ENCODE measurements around the gene TRAF3IP1. TPM values are rescaled to one million over a fixed set of nuclear protein-coding genes. Genes with fewer than 3 reads are reported as not detected.

TRAF3IP1 gene
- total RNA-seq, 4 donors from 2014 or later: 19.6 to 28.4 (median 21.7) TPM

DNA sequence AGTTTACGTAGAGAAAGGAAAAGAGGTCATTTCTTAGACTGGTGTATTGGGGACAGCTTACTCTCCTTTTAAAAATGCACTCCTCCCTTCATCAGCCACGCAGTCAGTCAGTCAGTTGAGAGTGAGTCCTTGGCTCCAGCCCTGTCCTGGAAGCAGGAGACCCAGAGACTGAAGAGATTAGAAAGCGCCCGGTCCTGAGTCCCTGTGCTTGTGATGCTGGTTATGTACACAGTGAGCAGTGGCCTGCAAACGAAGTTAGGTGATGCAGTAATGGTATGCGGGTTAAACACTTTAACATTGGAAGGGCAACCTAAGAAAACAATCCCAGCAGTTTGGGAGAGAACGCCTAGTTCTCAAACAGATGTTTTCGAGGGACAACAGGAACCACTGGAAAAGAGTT, 100.1 kb downstream of the TRAF3IP1 start:
- H3K27ac ChIP-seq: no peak overlapping the region
- 76 to 87% methylated on average over 6 to 8 of the region's 8 CpGs for WGBS, 2 donors (ENCODE audit: low coverage in 1 of 2)
- H3K4me3 ChIP-seq: no peak overlapping the region
- H3K9me3 ChIP-seq: no peaks in the 10 kb centered on the region
- H3K27me3 ChIP-seq: no peaks in the 10 kb centered on the region
- H3K36me3 ChIP-seq: no peaks in the 10 kb centered on the region
- TF ChIP-seq EP300 (IDR thresholded peaks at IDR 0.05): no peak
- TF ChIP-seq POLR2AphosphoS5 (IDR thresholded peaks at IDR 0.05): no peak
- TF ChIP-seq POLR2A (IDR thresholded peaks at IDR 0.05): no peak
- TF ChIP-seq CTCF (IDR thresholded peaks at IDR 0.05): no peak
- H3K4me1 ChIP-seq: peaks cover 0 to 1% (median 0%) of the 10 kb centered on the region in 3 donors
- ATAC-seq: no peak

GRCh38 chr2:238420878-238421694, 100.8 kb downstream of the TRAF3IP1 start:
- H3K36me3 ChIP-seq: no peaks in the 10 kb centered on the region
- TF ChIP-seq CTCF (IDR thresholded peaks at IDR 0.05) (no peak), EP300 (IDR thresholded peaks at IDR 0.05) (no peak)
- H3K4me1 ChIP-seq: peaks cover 0 to 8% (median 4%) of the 10 kb centered on the region in 3 donors
- no peaks in the 10 kb centered on the region for H3K27me3 ChIP-seq
- H3K4me3 ChIP-seq: no peak overlapping the region
- H3K9me3 ChIP-seq: no peaks in the 10 kb centered on the region
- no peak overlapping the region for H3K27ac ChIP-seq
- no peak for ATAC-seq
- WGBS, 2 donors (ENCODE audit: low coverage in 1 of 2): 43 to 59% methylated on average over 7 to 13 of the region's 16 CpGs

GRCh38 chr2:238421695-238422035, 101.3 kb downstream of the TRAF3IP1 start:
- Histone ChIP-seq H3K4me3 (no peak overlapping the region), H3K9me3 (no peaks in the 10 kb centered on the region), H3K27me3 (no peaks in the 10 kb centered on the region), H3K4me1 (peaks cover 0 to 12% (median 6%) of the 10 kb centered on the region in 3 donors), H3K36me3 (no peaks in the 10 kb centered on the region), H3K27ac (no peak overlapping the region)
- no peak for TF ChIP-seq EP300 (IDR thresholded peaks at IDR 0.05)
- TF ChIP-seq CTCF (IDR thresholded peaks at IDR 0.05): no peak
- no peak for TF ChIP-seq POLR2A (IDR thresholded peaks at IDR 0.05)
- no peak for TF ChIP-seq POLR2AphosphoS5 (IDR thresholded peaks at IDR 0.05)
- 47 to 85% methylated on average over 3 to 12 of the region's 18 CpGs for WGBS, 2 donors (ENCODE audit: low coverage in 1 of 2)
- no peak for ATAC-seq

DNA sequence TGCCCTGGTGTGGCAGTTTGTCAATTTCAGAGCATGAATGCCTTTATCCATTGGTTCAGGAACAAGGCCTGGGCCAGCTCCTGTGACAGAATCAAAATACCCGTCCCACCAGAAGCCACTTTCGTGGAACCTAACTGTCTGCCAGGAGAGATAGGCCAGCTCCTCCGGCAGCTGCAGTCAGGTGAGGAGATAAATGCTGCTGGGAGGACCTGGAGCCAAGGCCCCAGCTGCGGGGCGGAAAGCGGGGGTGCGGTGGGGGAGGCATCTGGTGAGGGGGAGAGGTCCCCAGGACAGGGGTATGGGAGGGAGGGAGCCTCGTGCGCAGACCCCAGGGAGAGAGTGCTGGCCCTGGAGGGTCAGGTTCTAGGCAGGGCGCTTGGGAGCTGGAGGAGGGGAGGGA, 102.0 kb downstream of the TRAF3IP1 start:
- no peak for ATAC-seq
- H3K27me3 ChIP-seq: no peaks in the 10 kb centered on the region
- TF ChIP-seq EP300 (IDR thresholded peaks at IDR 0.05) (no peak), POLR2A (IDR thresholded peaks at IDR 0.05) (no peak), CTCF (IDR thresholded peaks at IDR 0.05) (no peak), POLR2AphosphoS5 (IDR thresholded peaks at IDR 0.05) (no peak)
- no peak overlapping the region for H3K4me3 ChIP-seq
- H3K4me1 ChIP-seq: peaks cover 0 to 14% (median 6%) of the 10 kb centered on the region in 3 donors
- H3K36me3 ChIP-seq: no peaks in the 10 kb centered on the region
- 87 to 97% methylated on average over 6 to 8 of the region's 10 CpGs for WGBS, 2 donors (ENCODE audit: low coverage in 1 of 2)
- H3K27ac ChIP-seq: no peak overlapping the region
- no peaks in the 10 kb centered on the region for H3K9me3 ChIP-seq

DNA sequence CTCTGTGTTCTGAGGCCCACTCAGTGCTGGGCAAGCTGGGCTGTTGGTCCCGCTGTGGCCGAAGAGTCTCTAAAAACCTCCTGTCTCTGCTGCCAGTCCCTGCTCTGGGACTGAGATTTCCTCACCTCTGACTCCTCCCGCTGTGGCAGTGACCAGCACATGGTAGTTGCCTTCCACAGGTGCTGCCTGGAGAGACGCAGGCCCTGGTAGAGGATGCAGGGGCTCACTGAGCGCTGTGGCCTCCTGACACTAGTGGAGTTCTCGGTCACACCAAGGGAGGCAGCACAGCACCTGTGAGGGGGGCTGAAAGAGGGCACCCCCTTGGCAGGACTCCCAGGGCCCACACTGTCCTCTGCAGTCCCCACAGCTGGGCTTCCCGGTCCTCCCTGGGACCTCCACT, 102.6 kb downstream of the TRAF3IP1 start:
- WGBS, 2 donors (ENCODE audit: low coverage in 1 of 2): no CpG with 5 or more reads among the region's 7 CpGs
- H3K36me3 ChIP-seq: no peaks in the 10 kb centered on the region
- no peaks in the 10 kb centered on the region for H3K27me3 ChIP-seq
- TF ChIP-seq EP300 (IDR thresholded peaks at IDR 0.05) (no peak), POLR2A (IDR thresholded peaks at IDR 0.05) (no peak), POLR2AphosphoS5 (IDR thresholded peaks at IDR 0.05) (no peak)
- no peak overlapping the region for H3K4me3 ChIP-seq
- no peak overlapping the region for H3K27ac ChIP-seq
- no peaks in the 10 kb centered on the region for H3K9me3 ChIP-seq
- ATAC-seq: no peak
- H3K4me1 ChIP-seq: peaks cover 0 to 21% (median 7%) of the 10 kb centered on the region in 3 donors
